Left lung (tissue), 10 donors: ENCODE data around the gene GJC3. TPM values are rescaled to one million over a fixed set of nuclear protein-coding genes. Genes with fewer than 3 reads are reported as not detected.

Experiments
- ATAC-seq: fragments of 200-7000 bp; cut with Tn5 transposase; one replicate; pipeline ENCODE4 v1.9.1; 2020; ENCODE audit warnings: moderate library complexity
- DNase-seq, 4 donors: peaks; one replicate each; pipeline ENCODE4 v3.0.0-alpha.2; 2013 to 2020
- H3K27ac ChIP-seq, 2 donors: fragments of 200-600 bp; sonication (generic) in 1 of 2; one replicate each; pipeline versions ENCODE4 v1.5.0 to v1.8.0; 2020 to 2021
- H3K27me3 ChIP-seq, 2 donors: fragments of 200-600 bp; sonication (generic) in 1 of 2; one replicate each; pipeline versions ENCODE4 v1.5.0 to v1.8.0; 2020 to 2021
- H3K36me3 ChIP-seq, 2 donors: fragments of 200-600 bp; sonication (generic) in 1 of 2; one replicate each; pipeline versions ENCODE4 v1.5.0 to v1.8.0; 2020 to 2021
- H3K4me1 ChIP-seq, 2 donors: fragments of 200-600 bp; one replicate each; pipeline ENCODE4 v1.8.0; 2021
- H3K4me3 ChIP-seq, 2 donors: fragments of 200-600 bp; sonication (generic) in 1 of 2; one replicate each; pipeline versions ENCODE4 v1.5.0 to v1.8.0; 2020 to 2021; ENCODE audit warnings: mild to moderate bottlenecking in 1 of 2
- H3K9me3 ChIP-seq, 2 donors: fragments of 200-600 bp; sonication (generic) in 1 of 2; one replicate each; pipeline versions ENCODE4 v1.5.0 to v1.8.0; 2020 to 2021
- intact Hi-C, 2 donors: fragments of 100-400 bp; cut with DNase I; formaldehyde crosslinking; loops; one replicate each; pipeline versions ENCODE4 v1.11.2 to v1.14.2; 2022
- polyA plus RNA-seq, 6 donors: library from polyadenylated mRNA; unstranded; fragments of 120-200 nt; gene quantifications; one replicate each; pipeline ENCODE4 v1.2.1, GENCODE V29; 2013; ENCODE audit not compliant: insufficient read length in 6 of 6
- total RNA-seq, 2 donors: library from RNA; stranded (reverse); fragmentation: NEBNext Ultra II Directional; extraction: Animal tissue kit (Norgen Biotek cat#: 25700); gene quantifications; one replicate each; pipeline ENCODE4 v1.2.1, GENCODE V29; 2021
- TF ChIP-seq, protein P1 (sequence below), 2 donors: fragments of 200-600 bp; sonication (generic) in 1 of 2; IDR thresholded peaks; one replicate each; pipeline versions ENCODE4 v1.5.0 to v1.8.0; 2021; ENCODE audit warnings: antibody characterized with exemption in 2 of 2
- donor health status: DM: no; HTN: yes; CAD: no.
- donor health status: DM: no; HTN: no; CAD: no.

GJC3 gene
- total and polyA plus RNA-seq, 8 donors = 0.24 to 1.3 (median 1.1) TPM; not detected in 1

DNA sequence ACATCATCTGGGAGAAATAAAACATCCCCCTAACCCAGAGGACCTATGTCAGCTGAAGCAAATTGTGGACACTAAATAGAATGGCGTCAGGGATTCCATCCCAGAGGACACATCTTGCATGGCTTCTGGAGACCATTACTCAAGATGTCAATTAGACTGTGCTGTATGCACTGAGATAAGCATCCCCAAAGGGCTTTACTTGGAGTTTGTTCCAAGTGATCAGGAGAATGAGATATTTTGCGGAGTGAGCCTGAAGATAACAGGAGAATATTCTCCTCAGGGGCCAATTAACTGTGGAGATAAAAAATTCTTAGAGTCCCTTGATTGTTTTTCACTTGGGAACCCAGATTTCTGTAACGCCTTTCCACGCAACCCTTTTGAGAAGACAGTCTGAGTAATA is 48.0 kb downstream of the GJC3 start:
- DNase-seq = no peak
- Histone ChIP-seq H3K27me3 (no peaks in the 10 kb centered on the region), H3K36me3 (no peaks in the 10 kb centered on the region), H3K9me3 (no peaks in the 10 kb centered on the region), H3K4me1 (no peaks in the 10 kb centered on the region), H3K27ac (no peak overlapping the region), H3K4me3 (no peak overlapping the region)
- intact Hi-C loops = no loop called here
- ATAC-seq = no peak
- TF ChIP-seq, protein P1, sequence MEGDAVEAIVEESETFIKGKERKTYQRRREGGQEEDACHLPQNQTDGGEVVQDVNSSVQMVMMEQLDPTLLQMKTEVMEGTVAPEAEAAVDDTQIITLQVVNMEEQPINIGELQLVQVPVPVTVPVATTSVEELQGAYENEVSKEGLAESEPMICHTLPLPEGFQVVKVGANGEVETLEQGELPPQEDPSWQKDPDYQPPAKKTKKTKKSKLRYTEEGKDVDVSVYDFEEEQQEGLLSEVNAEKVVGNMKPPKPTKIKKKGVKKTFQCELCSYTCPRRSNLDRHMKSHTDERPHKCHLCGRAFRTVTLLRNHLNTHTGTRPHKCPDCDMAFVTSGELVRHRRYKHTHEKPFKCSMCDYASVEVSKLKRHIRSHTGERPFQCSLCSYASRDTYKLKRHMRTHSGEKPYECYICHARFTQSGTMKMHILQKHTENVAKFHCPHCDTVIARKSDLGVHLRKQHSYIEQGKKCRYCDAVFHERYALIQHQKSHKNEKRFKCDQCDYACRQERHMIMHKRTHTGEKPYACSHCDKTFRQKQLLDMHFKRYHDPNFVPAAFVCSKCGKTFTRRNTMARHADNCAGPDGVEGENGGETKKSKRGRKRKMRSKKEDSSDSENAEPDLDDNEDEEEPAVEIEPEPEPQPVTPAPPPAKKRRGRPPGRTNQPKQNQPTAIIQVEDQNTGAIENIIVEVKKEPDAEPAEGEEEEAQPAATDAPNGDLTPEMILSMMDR (IDR thresholded peaks at IDR 0.05) = no peak

DNA sequence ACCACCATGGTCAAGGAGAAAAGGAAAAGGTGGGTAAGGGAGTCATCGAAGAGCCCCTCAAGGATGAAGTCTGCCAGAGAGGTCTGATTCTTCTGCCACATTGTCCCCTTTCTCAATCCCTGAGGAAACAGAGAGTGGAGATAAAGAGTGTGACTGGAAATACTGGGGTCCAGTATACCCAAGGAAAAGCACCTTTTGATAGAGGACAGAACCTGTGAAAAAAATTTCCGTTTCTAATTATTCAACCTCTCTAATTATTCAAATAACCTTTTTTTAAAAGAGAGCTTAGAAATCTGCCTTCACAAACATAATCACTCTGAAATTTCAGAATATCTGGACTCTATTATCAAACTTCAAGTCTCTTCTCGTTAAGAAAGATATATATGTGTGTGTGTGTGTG is 52.5 kb downstream of the GJC3 start, which contains the start of gene OR2AE1:
Gene OR2AE1 (minus strand): TSS at position 101 of the 400 bp plus-strand sequence. CDS start 0 bp downstream, at position 101.
- H3K9me3 ChIP-seq = no peaks in the 10 kb centered on the region
- H3K4me1 ChIP-seq = no peaks in the 10 kb centered on the region
- H3K4me3 ChIP-seq = no peak within 1 kb of the TSS
- H3K27ac ChIP-seq = no peak within 1 kb of the TSS
- no peaks in the 10 kb centered on the region for H3K27me3 ChIP-seq
- TF ChIP-seq, protein P1 (IDR thresholded peaks at IDR 0.05) = no peak
- no peak for DNase-seq
- intact Hi-C loops = no loop called here
- no peak for ATAC-seq
- H3K36me3 ChIP-seq = no peaks in the 10 kb centered on the region

DNA sequence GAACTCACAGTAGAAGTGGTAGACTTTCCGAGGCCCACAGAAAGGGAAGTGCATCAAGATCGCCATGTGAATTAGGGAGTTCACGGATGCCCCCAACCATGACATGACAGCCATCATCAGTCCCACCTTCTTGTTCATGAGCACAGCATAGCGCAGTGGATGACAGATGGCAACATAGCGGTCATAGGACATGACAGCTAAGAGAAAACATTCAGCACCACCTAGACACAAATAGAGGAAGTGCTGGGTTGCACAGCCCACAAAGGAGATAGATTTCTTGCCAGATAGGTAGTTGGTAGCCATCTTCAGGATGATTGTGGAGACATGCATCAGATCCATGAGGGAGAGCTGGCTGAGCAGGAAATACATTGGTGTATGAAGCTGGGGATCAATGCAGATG is 52.9 kb downstream of the GJC3 start:
- Histone ChIP-seq H3K36me3 (no peaks in the 10 kb centered on the region), H3K27me3 (no peaks in the 10 kb centered on the region), H3K27ac (no peak overlapping the region), H3K9me3 (no peaks in the 10 kb centered on the region), H3K4me3 (no peak overlapping the region), H3K4me1 (no peaks in the 10 kb centered on the region)
- ATAC-seq = no peak
- TF ChIP-seq, protein P1 (IDR thresholded peaks at IDR 0.05) = no peak
- intact Hi-C loops = no loop called here
- DNase-seq = no peak

Other genes starting within 250 kb of the GJC3 start
- 1 to 10 TPM; 5.7 to 6.0 TPM for gene CYP3A5, start 249.6 kb downstream of the GJC3 start, total RNA-seq
- gene CYP3A5, start 249.6 kb downstream of the GJC3 start, polyA plus RNA-seq = 10 to 100 TPM; 16.2 to 29.5 (median 22.8) TPM
- under 1 TPM; 0.37 to 0.41 TPM for gene CYP3A7, start 194.4 kb downstream of the GJC3 start, total RNA-seq
- gene CYP3A7, start 194.4 kb downstream of the GJC3 start, polyA plus RNA-seq = 1 to 10 TPM in 3 of 6 donors, under 1 TPM in 3; 0.79 to 2.9 (median 0.98) TPM
- gene CYP3A4, start 145.4 kb downstream of the GJC3 start, total RNA-seq = not detected
- under 1 TPM; 0.17 to 0.39 (median 0.25) TPM for gene CYP3A4, start 145.4 kb downstream of the GJC3 start, polyA plus RNA-seq
- not detected for gene CYP3A43, start 101.6 kb downstream of the GJC3 start, total RNA-seq
- gene CYP3A43, start 101.6 kb downstream of the GJC3 start, polyA plus RNA-seq = under 1 TPM; 0.21 to 0.53 (median 0.37) TPM
- gene OR2AE1, start 52.6 kb downstream of the GJC3 start, total RNA-seq = under 1 TPM in 1 of 2 donors, not detected in 1; 0.94 TPM
- under 1 TPM in 2 of 6 donors, not detected in 4; 0.13 to 0.18 TPM for gene OR2AE1, start 52.6 kb downstream of the GJC3 start, polyA plus RNA-seq
- 10 to 100 TPM; 23.6 to 27.0 TPM for gene TRIM4, start 10.1 kb downstream of the GJC3 start, total RNA-seq
- gene TRIM4, start 10.1 kb downstream of the GJC3 start, polyA plus RNA-seq = 10 to 100 TPM; 35.3 to 45.2 (median 38.9) TPM
- 10 to 100 TPM in 1 of 2 donors, 1 to 10 TPM in 1; 5.0 to 40.3 TPM for gene AZGP1, start 46.4 kb upstream of the GJC3 start, total RNA-seq
- gene AZGP1, start 46.4 kb upstream of the GJC3 start, polyA plus RNA-seq = 100 to 1,000 TPM in 1 of 6 donors, 1 to 10 TPM in 2, under 1 TPM in 3; 0.29 to 110 (median 0.94) TPM
- gene ZKSCAN1, start 86.0 kb upstream of the GJC3 start, total RNA-seq = 10 to 100 TPM; 46.7 to 52.0 TPM
- gene ZKSCAN1, start 86.0 kb upstream of the GJC3 start, polyA plus RNA-seq = 100 to 1,000 TPM in 1 of 6 donors, 10 to 100 TPM in 5; 82.1 to 137 (median 91.1) TPM
- gene ZSCAN21, start 120.2 kb upstream of the GJC3 start, total RNA-seq = 10 to 100 TPM in 1 of 2 donors, 1 to 10 TPM in 1; 6.5 to 12.0 TPM
- 10 to 100 TPM; 23.6 to 27.1 (median 24.4) TPM for gene ZSCAN21, start 120.2 kb upstream of the GJC3 start, polyA plus RNA-seq
- 10 to 100 TPM; 22.5 to 24.9 TPM for gene ZNF3, start 152.1 kb upstream of the GJC3 start, total RNA-seq
- gene ZNF3, start 152.1 kb upstream of the GJC3 start, polyA plus RNA-seq = 10 to 100 TPM; 46.8 to 53.1 (median 50.4) TPM
- 10 to 100 TPM; 74.2 to 89.5 TPM for gene COPS6, start 159.3 kb upstream of the GJC3 start, total RNA-seq
- gene COPS6, start 159.3 kb upstream of the GJC3 start, polyA plus RNA-seq = 100 to 1,000 TPM; 113 to 139 (median 115) TPM
- 10 to 100 TPM; 53.7 to 89.3 TPM for gene MCM7, start 171.8 kb upstream of the GJC3 start, total RNA-seq
- gene MCM7, start 171.8 kb upstream of the GJC3 start, polyA plus RNA-seq = 100 to 1,000 TPM; 131 to 152 (median 141) TPM
- gene AP4M1, start 172.0 kb upstream of the GJC3 start, total RNA-seq = 10 to 100 TPM; 16.7 to 18.2 TPM
- gene AP4M1, start 172.0 kb upstream of the GJC3 start, polyA plus RNA-seq = 10 to 100 TPM; 37.1 to 40.2 (median 38.6) TPM
- gene TAF6, start 189.7 kb upstream of the GJC3 start, total RNA-seq = 10 to 100 TPM; 43.5 to 45.3 TPM
- gene TAF6, start 189.7 kb upstream of the GJC3 start, polyA plus RNA-seq = 10 to 100 TPM; 48.9 to 69.2 (median 59.9) TPM
- 10 to 100 TPM; 15.1 to 19.4 TPM for gene CNPY4, start 190.0 kb upstream of the GJC3 start, total RNA-seq
- gene CNPY4, start 190.0 kb upstream of the GJC3 start, polyA plus RNA-seq = 10 to 100 TPM; 38.8 to 54.1 (median 41.8) TPM
- 1 to 10 TPM; 2.1 to 2.8 TPM for gene MBLAC1, start 197.3 kb upstream of the GJC3 start, total RNA-seq
- 1 to 10 TPM; 1.2 to 2.0 (median 1.6) TPM for gene MBLAC1, start 197.3 kb upstream of the GJC3 start, polyA plus RNA-seq
- 100 to 1,000 TPM; 103 to 120 TPM for gene LAMTOR4, start 219.3 kb upstream of the GJC3 start, total RNA-seq
- gene LAMTOR4, start 219.3 kb upstream of the GJC3 start, polyA plus RNA-seq = 100 to 1,000 TPM in 2 of 6 donors, 10 to 100 TPM in 4; 85.9 to 110 (median 97.5) TPM
- gene TRAPPC14, start 229.1 kb upstream of the GJC3 start, total RNA-seq = 10 to 100 TPM; 23.3 to 30.1 TPM
- 10 to 100 TPM; 16.0 to 20.4 (median 18.5) TPM for gene TRAPPC14, start 229.1 kb upstream of the GJC3 start, polyA plus RNA-seq
- gene GAL3ST4, start 239.0 kb upstream of the GJC3 start, total RNA-seq = 10 to 100 TPM; 17.1 to 18.9 TPM
- gene GAL3ST4, start 239.0 kb upstream of the GJC3 start, polyA plus RNA-seq = 10 to 100 TPM; 14.8 to 26.0 (median 21.1) TPM
- 1 to 10 TPM; 2.5 to 3.5 TPM for gene GPC2, start 247.8 kb upstream of the GJC3 start, total RNA-seq
- 10 to 100 TPM in 4 of 6 donors, 1 to 10 TPM in 2; 7.8 to 17.0 (median 10.8) TPM for gene GPC2, start 247.8 kb upstream of the GJC3 start, polyA plus RNA-seq
- gene STAG3, start 248.3 kb upstream of the GJC3 start, total RNA-seq = 1 to 10 TPM in 1 of 2 donors, under 1 TPM in 1; 0.96 to 3.7 TPM
- gene STAG3, start 248.3 kb upstream of the GJC3 start, polyA plus RNA-seq = 10 to 100 TPM; 18.1 to 27.3 (median 24.0) TPM